Peyer's patch (tissue), 4 donors: ENCODE measurements around the gene C1orf185.

Source experiments
- POLR2A ChIP-seq, 2 donors: fragments of 450-650 bp; IDR thresholded peaks; one replicate each; pipeline ENCODE4 v1.5.1; 2017; ENCODE audit warnings: antibody characterized with exemption in 2 of 2, mild to moderate bottlenecking in 2 of 2, moderate library complexity in 2 of 2
- TF ChIP-seq, protein P1 (sequence below), 6 experiments: fragments of 450-650 bp in 4 of 6; fragments of 200-600 bp in 2 of 6; sonication (generic) in 1 of 6; IDR thresholded peaks; one replicate each; pipeline ENCODE4 v1.5.1; 2017 to 2019; ENCODE audit warnings: antibody characterized with exemption in 6 of 6, mild to moderate bottlenecking in 3 of 6, moderate library complexity in 1 of 6

DNA sequence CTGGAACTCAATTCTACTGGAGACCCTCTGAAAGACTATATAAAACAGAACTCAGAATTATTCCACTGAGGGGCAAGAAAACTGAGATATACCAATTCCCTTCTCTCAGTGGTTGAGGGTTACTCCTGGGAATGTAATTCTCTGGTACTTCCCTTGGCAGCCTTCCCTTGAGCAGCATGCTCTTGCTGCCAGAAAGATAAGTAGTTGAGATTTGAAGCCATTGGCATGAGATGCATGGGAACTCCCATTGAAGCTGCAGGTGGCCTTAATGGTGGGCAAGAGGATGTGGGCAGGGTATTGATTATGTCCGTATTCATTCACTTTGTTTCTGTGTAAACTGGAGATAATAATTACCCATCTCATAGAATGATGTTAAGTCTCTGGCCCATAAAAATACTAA is 28.6 kb upstream of the C1orf185 start:
- TF ChIP-seq, protein P1, sequence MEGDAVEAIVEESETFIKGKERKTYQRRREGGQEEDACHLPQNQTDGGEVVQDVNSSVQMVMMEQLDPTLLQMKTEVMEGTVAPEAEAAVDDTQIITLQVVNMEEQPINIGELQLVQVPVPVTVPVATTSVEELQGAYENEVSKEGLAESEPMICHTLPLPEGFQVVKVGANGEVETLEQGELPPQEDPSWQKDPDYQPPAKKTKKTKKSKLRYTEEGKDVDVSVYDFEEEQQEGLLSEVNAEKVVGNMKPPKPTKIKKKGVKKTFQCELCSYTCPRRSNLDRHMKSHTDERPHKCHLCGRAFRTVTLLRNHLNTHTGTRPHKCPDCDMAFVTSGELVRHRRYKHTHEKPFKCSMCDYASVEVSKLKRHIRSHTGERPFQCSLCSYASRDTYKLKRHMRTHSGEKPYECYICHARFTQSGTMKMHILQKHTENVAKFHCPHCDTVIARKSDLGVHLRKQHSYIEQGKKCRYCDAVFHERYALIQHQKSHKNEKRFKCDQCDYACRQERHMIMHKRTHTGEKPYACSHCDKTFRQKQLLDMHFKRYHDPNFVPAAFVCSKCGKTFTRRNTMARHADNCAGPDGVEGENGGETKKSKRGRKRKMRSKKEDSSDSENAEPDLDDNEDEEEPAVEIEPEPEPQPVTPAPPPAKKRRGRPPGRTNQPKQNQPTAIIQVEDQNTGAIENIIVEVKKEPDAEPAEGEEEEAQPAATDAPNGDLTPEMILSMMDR (IDR thresholded peaks at IDR 0.05): no peak
- TF ChIP-seq POLR2A (IDR thresholded peaks at IDR 0.05): no peak
